Measurements from ENCODE around the gene HBM.

DNA sequence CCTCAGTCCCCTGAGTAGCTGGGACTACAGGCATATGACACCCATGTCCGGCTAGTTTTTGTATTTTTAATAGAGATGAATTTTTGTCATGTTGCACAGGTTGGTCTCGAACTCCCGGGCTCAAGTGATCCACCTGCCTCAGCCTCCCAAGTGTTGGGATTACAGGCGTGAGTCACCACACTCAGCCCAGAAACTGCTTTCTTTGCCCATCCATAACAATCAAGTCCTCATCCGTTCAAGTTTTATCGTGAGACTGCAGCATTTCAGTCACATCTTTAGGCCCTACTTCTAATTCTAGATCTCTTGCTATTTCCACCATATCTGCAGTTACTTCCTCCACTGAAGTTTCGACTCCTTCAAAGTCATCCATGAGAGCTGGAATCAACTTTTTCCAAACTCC lies 33.7 kb upstream of the HBM start:
- TF ChIP-seq, protein P1, sequence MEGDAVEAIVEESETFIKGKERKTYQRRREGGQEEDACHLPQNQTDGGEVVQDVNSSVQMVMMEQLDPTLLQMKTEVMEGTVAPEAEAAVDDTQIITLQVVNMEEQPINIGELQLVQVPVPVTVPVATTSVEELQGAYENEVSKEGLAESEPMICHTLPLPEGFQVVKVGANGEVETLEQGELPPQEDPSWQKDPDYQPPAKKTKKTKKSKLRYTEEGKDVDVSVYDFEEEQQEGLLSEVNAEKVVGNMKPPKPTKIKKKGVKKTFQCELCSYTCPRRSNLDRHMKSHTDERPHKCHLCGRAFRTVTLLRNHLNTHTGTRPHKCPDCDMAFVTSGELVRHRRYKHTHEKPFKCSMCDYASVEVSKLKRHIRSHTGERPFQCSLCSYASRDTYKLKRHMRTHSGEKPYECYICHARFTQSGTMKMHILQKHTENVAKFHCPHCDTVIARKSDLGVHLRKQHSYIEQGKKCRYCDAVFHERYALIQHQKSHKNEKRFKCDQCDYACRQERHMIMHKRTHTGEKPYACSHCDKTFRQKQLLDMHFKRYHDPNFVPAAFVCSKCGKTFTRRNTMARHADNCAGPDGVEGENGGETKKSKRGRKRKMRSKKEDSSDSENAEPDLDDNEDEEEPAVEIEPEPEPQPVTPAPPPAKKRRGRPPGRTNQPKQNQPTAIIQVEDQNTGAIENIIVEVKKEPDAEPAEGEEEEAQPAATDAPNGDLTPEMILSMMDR (IDR thresholded peaks at IDR 0.05; ENCODE audit: borderline replicate concordance, extremely low read depth, low read length, poor library complexity, severe bottlenecking) = no peak
- no peak for TF ChIP-seq EZH2 (IDR thresholded peaks at IDR 0.05; ENCODE audit: borderline replicate concordance, low read depth, low read length, severe bottlenecking)
